GM19324 (cell line): Measurements from ENCODE around the gene CAMTA1.

Experiments used
- ATAC-seq: cut with Tn5 transposase; IDR thresholded peaks from one replicate; pipeline ENCODE4 v1.9.1; 2021; ENCODE audit warnings: mild to moderate bottlenecking, moderate library complexity; ENCODE audit not compliant: unreplicated experiment, low FRiP score

CAMTA1 gene

GRCh38 chr1:7640920-7641585, 855.8 kb downstream of the CAMTA1 start:
- no peak for ATAC-seq

GRCh38 chr1:7641587-7642417, 856.5 kb downstream of the CAMTA1 start:
- no peak for ATAC-seq

GRCh38 chr1:7642418-7642704, 857.1 kb downstream of the CAMTA1 start:
- ATAC-seq: no peak

- no peak for ATAC-seq
Observed at GRCh38 chr1:7642781-7643529, 857.7 kb downstream of the CAMTA1 start.

GRCh38 chr1:7643530-7643929, 858.3 kb downstream of the CAMTA1 start:
- ATAC-seq: no peak

GRCh38 chr1:7644086-7644485, 858.8 kb downstream of the CAMTA1 start:
- no peak for ATAC-seq

GRCh38 chr1:7644961-7645750, 859.9 kb downstream of the CAMTA1 start:
- no peak for ATAC-seq

GRCh38 chr1:7645751-7646048, 860.4 kb downstream of the CAMTA1 start:
- ATAC-seq: no peak

GRCh38 chr1:7646164-7646563, 860.9 kb downstream of the CAMTA1 start:
- no peak for ATAC-seq

- no peak for ATAC-seq
Observed at GRCh38 chr1:7646981-7647901, 862.0 kb downstream of the CAMTA1 start.

GRCh38 chr1:7648761-7649384, 863.6 kb downstream of the CAMTA1 start:
- ATAC-seq: no peak

- ATAC-seq: no peak
Observed at GRCh38 chr1:7650801-7651200, 865.5 kb downstream of the CAMTA1 start.

GRCh38 chr1:7651203-7651602, 865.9 kb downstream of the CAMTA1 start:
- ATAC-seq: no peak

GRCh38 chr1:7652061-7652460, 866.8 kb downstream of the CAMTA1 start:
- no peak for ATAC-seq

- ATAC-seq: no peak
Observed at GRCh38 chr1:7652515-7653098, 867.4 kb downstream of the CAMTA1 start.

- no peak for ATAC-seq
Observed at GRCh38 chr1:7654725-7655124, 869.5 kb downstream of the CAMTA1 start.

GRCh38 chr1:7655354-7655753, 870.1 kb downstream of the CAMTA1 start:
- no peak for ATAC-seq

GRCh38 chr1:7656557-7657215, 871.4 kb downstream of the CAMTA1 start:
- ATAC-seq: no peak
